Activated CD8-positive, alpha-beta memory T cell treated with anti-CD3 and anti-CD28 coated beads for 36 hours (primary cell): ENCODE data around the gene INTS2. TPM values are rescaled to one million over a fixed set of nuclear protein-coding genes. Genes with fewer than 3 reads are reported as not detected.
"Not testable (repeated sequence)": the region's sequence is repeated elsewhere in the genome, so short reads cannot be mapped to it uniquely, and the experiment has no call there.

Source experiments
- CTCF ChIA-PET: fragments of 350-600 bp; sonication (Branson Sonifier 250); formaldehyde crosslinking; loops from one replicate; lab custom pipeline; 2021; ENCODE audit warnings: antibody characterized with exemption; lab: Charles Lee
- POLR2A ChIA-PET: fragments of 350-600 bp; sonication (Branson Sonifier 250); formaldehyde crosslinking; loops from one replicate; lab custom pipeline; 2021; ENCODE audit warnings: antibody characterized with exemption; lab: Charles Lee
- total RNA-seq, 2 experiments: library from RNA; stranded (reverse); gene quantifications; one replicate each; pipeline ENCODE4 v1.2.3, GENCODE V29; 2021

The INTS2 gene
- total RNA-seq: 10 to 100 TPM; 26.8 to 28.2 TPM

- POLR2A ChIA-PET: interaction anchor here (0.9 kb wide), 1 partner anchor 76 kb away, joined by 14 read pairs; no protein-coding TSS in a partner anchor
- CTCF ChIA-PET: interaction anchor here (1.0 kb wide), 2 partner anchors 14 to 139 kb away, joined by 3 to 4 read pairs; no protein-coding TSS in a partner anchor
Measured at GRCh38 chr17:61927208-61928100, at the start of gene INTS2. Gene INTS2, minus strand, starts transcription at chr17:61927982. Its CDS starts 1,338 bp downstream, at chr17:61926644.

GRCh38 chr17:61974115-61974514 is 46.3 kb upstream of the INTS2 start:
- CTCF ChIA-PET: no interaction called here
- POLR2A ChIA-PET: no interaction called here

- ChIA-PET CTCF (no interaction called here), POLR2A (no interaction called here)
Measured at GRCh38 chr17:61972311-61972710, 44.5 kb upstream of the INTS2 start.

DNA sequence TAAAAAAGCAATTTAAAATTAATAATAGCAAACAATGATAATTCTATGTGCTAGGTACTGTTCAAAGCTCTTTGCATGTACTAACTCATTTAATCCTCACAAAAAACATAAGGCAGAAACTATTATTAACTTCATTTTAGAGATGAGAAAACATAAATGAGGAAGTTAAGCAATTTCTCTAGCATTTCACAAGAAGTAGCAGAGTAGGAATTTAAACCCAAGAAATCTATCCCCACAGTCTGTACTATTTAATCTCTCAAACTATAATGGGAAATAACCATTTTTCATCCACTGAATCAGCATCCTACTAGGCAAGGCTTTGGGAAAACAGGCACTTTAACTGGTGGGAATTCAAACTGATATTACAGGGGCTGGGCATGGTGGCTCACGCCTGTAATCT is 42.2 kb upstream of the INTS2 start:
- ChIA-PET CTCF (interaction anchor here (0.6 kb wide), 1 partner anchor 59 kb away, joined by 3 read pairs; no protein-coding TSS in a partner anchor), POLR2A (no interaction called here)

- ChIA-PET POLR2A (no interaction called here), CTCF (no interaction called here)
Measured at GRCh38 chr17:61968757-61969156, 41.0 kb upstream of the INTS2 start.

- ChIA-PET POLR2A (no interaction called here), CTCF (no interaction called here)
Measured at GRCh38 chr17:61967729-61968128, 39.9 kb upstream of the INTS2 start.

GRCh38 chr17:61966191-61966590 is 38.4 kb upstream of the INTS2 start:
- CTCF ChIA-PET: no interaction called here
- POLR2A ChIA-PET: no interaction called here

DNA sequence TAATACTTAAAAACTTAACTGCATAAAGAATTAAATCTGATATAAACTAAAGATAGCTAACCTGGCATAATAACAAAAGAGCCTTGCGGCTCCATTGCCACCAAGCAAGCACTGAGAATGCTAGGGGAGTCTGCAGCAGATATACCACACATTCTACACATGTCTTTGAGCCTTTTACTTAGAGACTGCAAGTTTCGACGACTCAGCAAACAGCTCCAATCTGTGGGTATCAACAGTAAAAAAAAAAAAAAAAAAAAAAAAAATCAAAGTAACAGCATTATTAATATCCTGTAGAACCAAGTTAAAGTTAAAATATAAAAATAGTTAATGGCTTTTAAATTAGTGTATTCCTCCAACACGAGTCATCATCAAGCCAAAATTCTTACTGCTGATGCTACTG is 27.8 kb upstream of the INTS2 start:
- POLR2A ChIA-PET: interaction anchor here (0.6 kb wide), 1 partner anchor 92 kb away, joined by 5 read pairs; the partner anchor contains the start of gene BRIP1
- CTCF ChIA-PET: no interaction called here

- CTCF ChIA-PET: interaction anchor here (0.6 to 0.7 kb wide), 2 partner anchors 9 to 132 kb away, joined by 3 read pairs; no protein-coding TSS in a partner anchor
- POLR2A ChIA-PET: no interaction called here
Measured at GRCh38 chr17:61947367-61948078, 19.7 kb upstream of the INTS2 start.

- ChIA-PET CTCF (no interaction called here), POLR2A (no interaction called here)
Measured at GRCh38 chr17:61946359-61946758, 18.6 kb upstream of the INTS2 start.

GRCh38 chr17:61943117-61943516 is 15.3 kb upstream of the INTS2 start:
- ChIA-PET POLR2A (no interaction called here), CTCF (no interaction called here)

DNA sequence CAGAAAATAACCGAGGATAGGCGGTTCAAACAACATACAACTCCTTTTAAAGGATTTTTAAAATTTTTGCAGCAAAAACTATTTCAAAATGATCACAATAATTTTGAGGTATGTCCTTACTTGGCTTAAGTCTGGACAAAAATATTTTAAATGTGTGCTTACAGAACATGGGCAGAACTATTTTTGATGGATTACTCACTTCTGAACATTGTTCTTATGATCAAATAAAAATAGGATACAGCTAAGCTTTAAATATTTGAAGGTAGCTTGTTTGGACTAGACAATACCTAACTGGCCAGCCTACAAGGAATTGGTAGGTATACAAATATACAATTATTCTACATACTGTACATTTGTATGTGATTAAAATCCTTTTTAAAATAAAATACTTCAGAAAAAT is 14.3 kb upstream of the INTS2 start:
- POLR2A ChIA-PET: no interaction called here
- CTCF ChIA-PET: interaction anchor here (0.8 kb wide), 1 partner anchor 14 kb away, joined by 4 read pairs; the partner anchor contains the start of gene INTS2

DNA sequence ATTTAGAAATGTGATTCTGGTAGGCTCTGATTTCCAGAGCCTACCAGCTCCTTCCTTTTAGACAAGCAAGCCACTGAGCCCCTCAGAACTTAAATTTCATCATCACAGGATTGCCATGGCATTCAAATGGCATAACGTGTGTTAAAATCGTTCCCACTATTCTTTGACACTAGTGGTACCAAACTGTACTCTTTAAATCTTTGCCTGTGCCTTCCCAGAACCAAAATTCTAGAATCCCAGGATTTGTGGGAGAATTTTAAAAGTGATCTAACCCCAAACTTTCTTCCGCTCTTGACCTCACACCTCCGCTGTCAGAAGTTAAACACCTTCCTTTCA is 287 bp upstream of the INTS2 start:
- ChIA-PET CTCF (interaction anchor here (1.0 kb wide), 1 partner anchor 14 kb away, joined by 4 read pairs; no protein-coding TSS in a partner anchor), POLR2A (no interaction called here)

DNA sequence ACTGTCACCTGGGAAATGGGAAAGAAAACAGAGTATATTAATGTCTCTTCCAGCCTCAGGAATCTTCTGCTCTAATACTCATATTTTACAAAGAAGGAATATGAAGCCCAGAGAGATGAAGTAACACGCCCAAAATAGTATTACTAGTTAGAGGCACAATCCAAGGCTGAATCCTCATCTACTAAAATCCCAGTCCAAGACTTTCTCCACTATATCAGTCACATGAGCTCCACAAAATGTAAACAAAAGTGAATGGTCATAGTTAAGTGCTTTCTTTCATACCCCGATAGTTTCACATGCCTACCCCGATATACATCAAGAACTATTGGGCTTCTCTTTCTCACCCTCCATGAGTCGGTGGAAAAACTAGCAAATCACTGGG is 965 bp downstream of the INTS2 start:
- ChIA-PET POLR2A (interaction anchor here (0.9 kb wide), 1 partner anchor 77 kb away, joined by 14 read pairs; no protein-coding TSS in a partner anchor), CTCF (interaction anchor here (1.0 kb wide), 1 partner anchor 139 kb away, joined by 3 read pairs; no protein-coding TSS in a partner anchor)

GRCh38 chr17:61915162-61915561 is 12.6 kb downstream of the INTS2 start:
- CTCF ChIA-PET: not testable (repeated sequence)
- POLR2A ChIA-PET: interaction anchor here (0.7 kb wide), 2 partner anchors 10 to 107 kb away, joined by 7 to 9 read pairs; no protein-coding TSS in a partner anchor

- ChIA-PET CTCF (interaction anchor here (0.6 kb wide), 1 partner anchor 10 kb away, joined by 3 read pairs; no protein-coding TSS in a partner anchor), POLR2A (no interaction called here)
Measured at GRCh38 chr17:61908292-61909037, 19.3 kb downstream of the INTS2 start.

- POLR2A ChIA-PET: interaction anchor here (0.6 kb wide), 1 partner anchor 104 kb away, joined by 8 read pairs; no protein-coding TSS in a partner anchor
Measured at GRCh38 chr17:61907361-61907760, 20.4 kb downstream of the INTS2 start.

DNA sequence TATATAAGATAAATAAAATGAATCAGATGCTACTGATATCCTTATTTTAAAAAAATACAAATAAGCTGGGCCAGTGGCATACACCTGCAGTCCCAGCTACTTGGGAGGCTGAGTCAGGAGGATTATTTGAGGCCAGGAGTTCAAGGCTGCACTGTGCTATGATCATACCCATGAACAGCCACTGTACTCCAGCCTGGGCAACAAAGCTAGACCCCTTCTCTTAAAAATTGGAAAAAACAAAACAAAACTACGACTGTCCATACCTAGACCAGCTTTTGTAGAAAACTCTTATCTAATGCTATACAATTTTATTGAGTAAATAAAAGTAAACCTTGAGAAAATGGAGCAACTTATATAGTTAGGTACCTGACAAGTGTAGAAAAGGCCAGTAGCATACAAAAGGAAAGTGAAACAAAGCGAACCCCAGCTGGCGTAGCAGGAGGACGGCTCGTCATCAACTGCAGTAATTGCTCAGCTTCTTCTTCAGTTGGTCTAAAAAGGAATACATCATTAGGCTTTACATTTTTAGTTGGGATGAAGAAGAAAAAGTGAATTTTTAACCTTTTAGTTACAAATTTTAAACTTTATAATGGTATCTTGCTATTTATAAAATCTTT is 23.6 kb downstream of the INTS2 start:
- CTCF ChIA-PET: no interaction called here
- POLR2A ChIA-PET: interaction anchor here (0.6 kb wide), 2 partner anchors 17 to 157 kb away, joined by 4 read pairs; no protein-coding TSS in a partner anchor

More at GRCh38 chr17:61907361-61907760, 20.4 kb downstream of the INTS2 start:
- CTCF ChIA-PET: no interaction called here
